Ammon's horn (tissue), 1 donor: ENCODE results near the gene ASCC1.

Experiments
- DNase-seq: peaks from one replicate; pipeline ENCODE4 v3.0.0-alpha.2; 2016; ENCODE audit warnings: low spot score

ASCC1 gene

GRCh38 chr10:72098836-72099599 lies 117.1 kb downstream of the ASCC1 start:
- DNase-seq = no peak

GRCh38 chr10:72098301-72098835 lies 117.7 kb downstream of the ASCC1 start:
- DNase-seq = no peak

GRCh38 chr10:72097448-72098300 lies 118.4 kb downstream of the ASCC1 start:
- no peak for DNase-seq

- DNase-seq = no peak
Measured at GRCh38 chr10:72096115-72097000, 119.7 kb downstream of the ASCC1 start.

GRCh38 chr10:72095195-72095594 lies 120.9 kb downstream of the ASCC1 start:
- DNase-seq = no peak

GRCh38 chr10:72094574-72094973 lies 121.5 kb downstream of the ASCC1 start:
- no peak for DNase-seq

- DNase-seq = no peak
Measured at GRCh38 chr10:72093450-72093849, 122.6 kb downstream of the ASCC1 start.

- no peak for DNase-seq
Measured at GRCh38 chr10:72092987-72093386, 123.1 kb downstream of the ASCC1 start.

- DNase-seq = no peak
Measured at GRCh38 chr10:72092171-72092924, 123.7 kb downstream of the ASCC1 start.

GRCh38 chr10:72090326-72090725 lies 125.8 kb downstream of the ASCC1 start:
- no peak for DNase-seq

- no peak for DNase-seq
Measured at GRCh38 chr10:72089618-72090017, 126.5 kb downstream of the ASCC1 start.

- DNase-seq = peak; percentile 71
Measured at GRCh38 chr10:72088889-72089575, 127.0 kb downstream of the ASCC1 start.

- DNase-seq = peak; percentile 70
Measured at GRCh38 chr10:72087969-72088888, 127.8 kb downstream of the ASCC1 start, which contains the start of gene SPOCK2. Gene SPOCK2, minus strand, starts transcription at chr10:72088551. Its CDS starts 223 bp downstream, at chr10:72088328.

GRCh38 chr10:72087392-72087968 lies 128.6 kb downstream of the ASCC1 start:
- no peak for DNase-seq

- DNase-seq = no peak
Measured at GRCh38 chr10:72086466-72087391, 129.3 kb downstream of the ASCC1 start.

- DNase-seq = no peak
Measured at GRCh38 chr10:72085864-72086465, 130.1 kb downstream of the ASCC1 start.

GRCh38 chr10:72085166-72085565 lies 130.9 kb downstream of the ASCC1 start:
- no peak for DNase-seq
